Stimulated activated CD4-positive, alpha-beta T cell treated with anti-CD3 and anti-CD28 coated beads, Interleukin-15, amount 100 ng/mL, for 48 hours (primary cell): ENCODE results near the gene NME7.

Source experiments
- DNase-seq, 2 donors: peaks; one replicate each; pipeline ENCODE4 v3.0.0-alpha.2; 2020; ENCODE audit warnings: low read depth in 2 of 2

Gene NME7

DNA sequence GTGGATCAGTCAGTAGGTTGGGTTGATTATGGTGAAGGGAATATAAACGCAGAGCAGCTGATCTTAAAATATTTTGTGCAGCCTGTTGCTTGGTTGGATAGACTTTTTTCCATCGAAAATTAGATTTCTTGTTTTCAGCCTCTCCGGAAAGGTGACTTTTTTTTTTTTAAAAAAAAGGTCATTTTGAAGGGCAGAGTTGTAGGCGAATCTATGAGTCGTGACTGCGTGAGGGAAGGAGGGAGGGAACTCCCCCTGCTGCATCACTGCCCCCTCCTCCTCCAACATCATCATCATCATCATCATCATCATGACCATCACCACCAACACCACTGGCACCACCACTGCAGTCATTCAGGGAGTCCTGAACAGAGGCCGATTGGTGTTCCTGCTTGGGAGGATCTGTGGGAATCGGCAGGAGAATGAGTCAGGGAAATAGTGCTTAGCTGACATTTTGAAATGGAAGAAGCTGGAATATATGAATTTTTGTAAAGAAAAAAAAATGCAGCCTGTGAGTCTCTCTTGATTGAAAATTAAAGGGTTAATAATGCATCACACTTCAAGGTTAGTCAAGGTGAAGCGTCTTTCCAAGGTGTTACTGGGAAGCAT is 259.9 kb downstream of the NME7 start:
- DNase-seq = peak in 1 of 2 donors; percentile 11

DNA sequence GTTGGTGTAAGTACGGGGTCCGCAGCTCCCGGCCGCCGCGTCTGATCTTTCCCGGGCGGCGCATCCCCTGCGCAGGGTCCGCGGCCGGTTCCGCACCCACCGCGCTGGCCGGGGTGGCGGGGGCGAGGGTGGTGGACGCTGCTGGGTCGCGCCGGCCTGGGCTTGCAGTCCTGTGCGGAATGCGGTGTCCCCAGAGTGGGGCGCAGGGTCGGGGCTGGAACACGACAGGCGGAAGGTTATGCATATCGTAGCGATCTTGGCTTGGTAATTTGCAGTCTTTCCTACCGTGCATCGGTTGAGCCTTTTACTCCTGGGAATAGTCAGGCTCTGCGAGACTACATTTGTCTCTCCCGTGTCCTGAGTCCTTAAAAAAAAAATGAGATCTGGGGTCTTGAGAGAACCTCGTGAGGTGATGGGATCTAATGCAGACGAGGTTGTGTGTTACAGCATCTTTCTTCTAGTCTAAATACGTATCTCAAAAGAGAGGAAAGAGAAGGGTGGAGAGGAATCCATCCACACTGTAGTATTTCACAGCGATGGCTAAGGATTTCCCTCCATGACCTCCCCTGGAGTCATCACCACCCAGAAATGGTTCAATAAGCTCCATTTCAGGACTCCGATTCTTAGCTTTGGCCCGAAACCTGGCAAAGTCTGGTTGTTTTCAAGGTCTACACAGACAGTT is 260.5 kb downstream of the NME7 start:
- DNase-seq = peak in 1 of 2 donors; percentile 3

DNA sequence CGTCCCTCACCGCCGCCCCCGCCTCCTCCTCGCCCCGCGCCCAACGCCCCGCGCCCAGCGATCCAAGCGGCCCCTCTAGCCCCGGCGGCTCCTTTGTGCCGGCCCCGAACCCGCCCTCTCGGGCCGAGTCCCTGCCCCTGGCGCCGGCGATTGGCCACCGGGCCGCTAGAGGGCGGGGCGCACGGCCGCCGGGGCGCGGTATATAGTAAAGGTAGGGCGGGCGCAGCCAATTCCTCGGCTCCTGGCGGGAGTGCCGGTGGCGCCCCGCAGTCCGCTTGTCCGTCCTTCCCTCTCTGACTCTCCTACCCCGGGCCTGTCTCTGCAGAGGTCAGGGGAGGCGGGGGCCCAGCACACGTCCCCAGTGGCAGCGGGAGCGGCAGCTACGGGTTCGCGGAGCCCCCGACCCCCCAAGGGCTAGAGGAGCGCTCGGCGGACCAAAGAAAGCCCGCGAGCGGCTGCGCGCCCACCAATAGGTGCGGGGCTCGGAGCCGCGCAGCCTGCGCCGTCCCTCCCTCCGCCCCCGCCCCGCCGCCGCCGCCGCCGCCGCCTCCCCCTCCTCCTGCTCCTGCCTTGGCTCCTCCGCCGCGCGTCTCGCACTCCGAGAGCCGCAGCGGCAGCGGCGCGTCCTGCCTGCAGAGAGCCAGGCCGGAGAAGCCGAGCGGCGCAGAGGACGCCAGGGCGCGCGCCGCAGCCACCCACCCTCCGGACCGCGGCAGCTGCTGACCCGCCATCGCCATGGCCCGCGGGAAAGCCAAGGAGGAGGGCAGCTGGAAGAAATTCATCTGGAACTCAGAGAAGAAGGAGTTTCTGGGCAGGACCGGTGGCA is 261.3 kb downstream of the NME7 start, which contains the start of gene ATP1B1:
Gene ATP1B1, plus strand, starts transcription at position 596 of the 826 bp plus-strand sequence. Its CDS starts 140 bp downstream, at position 736.
- peak; percentile 54 to 75 for DNase-seq

DNA sequence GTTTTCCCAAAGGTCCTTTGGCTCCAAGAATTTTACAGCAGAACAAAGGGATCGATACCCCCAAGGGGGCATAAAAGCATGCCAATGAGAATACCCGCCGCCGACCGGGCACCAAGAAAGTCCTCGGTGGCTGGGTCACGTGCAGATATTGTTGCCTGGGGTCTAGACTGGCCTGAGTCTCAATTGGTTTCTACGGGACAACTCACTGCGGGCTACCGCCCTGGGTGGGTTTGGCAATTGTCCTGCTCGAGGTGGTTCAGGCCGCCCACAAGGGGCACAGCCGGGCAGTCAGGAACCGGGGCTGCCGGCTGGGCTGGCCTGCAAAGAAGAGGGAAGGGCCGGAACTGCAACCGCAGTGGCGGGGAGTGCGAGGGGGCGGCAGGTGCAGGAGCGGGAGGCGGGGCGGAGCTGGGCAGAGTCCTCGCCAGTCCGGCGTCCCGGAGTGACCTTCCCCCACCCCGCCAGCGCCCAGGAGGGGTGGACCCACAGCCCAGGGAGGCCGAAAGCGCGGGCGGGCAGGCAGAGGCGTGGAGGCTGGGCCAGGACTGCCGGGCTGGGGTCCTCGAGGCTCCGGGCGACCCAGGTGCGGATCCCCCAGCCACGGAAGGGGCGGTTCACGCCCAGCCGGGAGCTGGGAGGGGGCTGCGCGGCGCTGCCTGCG is 262.0 kb downstream of the NME7 start:
- DNase-seq = peak in 1 of 2 donors; percentile 17

DNA sequence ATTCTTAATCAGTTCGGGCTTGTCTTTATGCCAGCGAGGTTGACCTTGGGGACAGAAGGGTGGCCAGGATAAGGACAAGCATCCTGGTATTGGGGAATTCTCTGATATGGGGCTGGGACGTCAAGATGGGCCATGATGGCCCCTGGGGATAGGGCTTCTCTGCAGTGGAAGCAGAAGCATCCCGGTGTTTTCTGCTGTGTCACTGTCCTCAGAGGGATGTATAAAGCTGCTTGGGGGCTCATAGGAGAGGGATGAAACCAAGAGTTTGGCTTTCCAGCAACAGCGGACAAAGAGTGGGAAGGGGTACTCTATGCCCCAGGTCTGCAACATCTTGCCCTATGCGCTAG is 262.5 kb downstream of the NME7 start:
- no peak for DNase-seq

DNA sequence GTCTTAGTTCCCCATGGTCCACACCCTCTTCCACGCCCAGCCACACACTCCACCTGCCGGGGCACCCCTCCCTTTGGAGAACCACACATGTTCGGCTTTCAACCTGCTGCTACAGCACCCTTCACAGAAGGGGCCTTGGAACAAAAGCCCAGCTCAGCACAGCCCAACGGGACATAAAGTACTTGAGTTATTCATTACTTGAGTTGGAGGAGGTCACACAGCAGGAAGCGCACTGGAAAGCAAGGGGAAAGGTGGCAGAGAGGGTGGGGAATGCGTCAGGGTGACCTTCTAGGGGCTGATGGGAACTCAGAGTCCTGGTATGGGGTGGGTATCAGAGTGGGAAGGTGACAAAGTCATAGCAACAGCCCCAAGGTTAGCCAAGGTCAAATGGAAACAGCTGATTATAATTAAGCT is 264.1 kb downstream of the NME7 start:
- DNase-seq = no peak

DNA sequence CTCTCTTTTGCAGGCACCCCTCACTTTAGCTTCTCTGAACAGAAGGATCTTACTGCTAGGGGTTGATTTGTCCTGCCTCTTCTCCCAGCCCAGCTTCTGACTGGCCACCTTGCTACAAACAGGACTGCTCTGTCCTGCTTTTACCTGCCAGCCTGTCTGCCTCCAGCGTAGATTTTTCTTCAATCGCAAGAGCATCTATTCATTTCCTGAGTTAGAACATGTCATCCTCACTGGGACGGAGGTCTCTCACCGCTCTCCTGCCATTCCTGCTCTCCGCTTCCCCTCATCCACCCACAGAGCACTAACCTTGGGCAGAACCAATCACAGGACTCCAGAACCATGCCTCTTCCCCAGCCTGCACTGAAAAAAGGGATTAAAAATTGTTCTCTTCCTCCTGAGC is 264.6 kb downstream of the NME7 start:
- DNase-seq = no peak

DNA sequence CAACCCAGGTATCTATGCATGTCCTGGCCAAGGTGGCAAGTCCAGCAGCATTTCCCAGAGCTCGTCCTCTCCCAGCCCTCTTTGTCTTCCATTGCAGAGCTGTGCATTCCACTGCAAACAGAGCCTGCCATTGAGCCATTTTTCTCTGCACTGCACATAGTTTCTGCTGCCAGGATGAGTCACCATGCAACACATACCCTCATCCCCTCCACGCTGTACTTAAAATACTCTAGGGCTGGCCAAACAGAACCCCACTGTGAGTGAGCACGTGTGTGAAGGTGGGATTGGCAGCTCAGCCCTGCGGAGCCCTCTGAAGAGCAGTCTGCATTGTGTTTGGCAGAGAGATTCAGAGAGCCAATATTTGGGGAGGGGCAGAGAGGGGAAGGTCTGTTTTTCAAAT is 265.0 kb downstream of the NME7 start:
- no peak for DNase-seq

DNA sequence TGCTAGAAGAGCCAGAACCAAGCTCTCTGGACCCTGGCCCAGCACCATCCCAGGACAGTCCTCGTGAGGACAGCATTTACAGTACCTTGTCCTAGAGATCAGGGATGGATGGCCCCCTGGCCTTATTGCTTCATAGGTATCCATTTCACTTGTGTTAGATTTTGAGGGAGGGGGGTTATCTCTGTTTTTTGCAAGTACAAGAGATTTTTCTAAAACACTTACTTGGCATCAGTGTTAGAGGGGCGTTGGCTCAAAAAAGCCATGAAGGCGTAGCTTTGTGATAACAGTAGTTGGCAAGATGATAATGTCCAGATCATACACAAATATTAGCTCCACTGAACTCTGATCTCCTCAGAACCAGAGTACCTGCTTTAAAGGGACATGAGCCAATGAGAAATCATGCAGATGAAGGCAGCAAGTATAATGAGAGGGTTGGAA is 266.9 kb downstream of the NME7 start:
- DNase-seq = no peak

DNA sequence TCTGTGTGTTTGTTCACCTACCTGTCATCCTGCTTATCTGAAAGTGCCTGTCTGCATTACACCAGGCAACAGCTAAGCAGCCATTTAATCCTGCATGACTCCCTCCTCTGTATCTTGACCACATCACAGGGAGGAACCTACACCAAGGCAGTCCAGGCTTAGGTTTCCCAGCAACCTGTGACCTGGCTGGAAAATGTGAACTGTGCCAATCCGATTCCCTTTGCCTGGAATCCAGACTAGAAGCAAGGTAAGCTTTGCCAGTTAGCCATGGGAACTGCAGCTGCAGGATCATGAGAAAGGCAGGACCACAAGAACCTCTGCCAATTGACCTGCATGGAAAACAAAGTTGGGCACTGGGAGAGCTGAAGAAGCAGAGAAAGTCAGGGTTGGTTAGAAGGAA is 267.4 kb downstream of the NME7 start:
- DNase-seq = no peak

DNA sequence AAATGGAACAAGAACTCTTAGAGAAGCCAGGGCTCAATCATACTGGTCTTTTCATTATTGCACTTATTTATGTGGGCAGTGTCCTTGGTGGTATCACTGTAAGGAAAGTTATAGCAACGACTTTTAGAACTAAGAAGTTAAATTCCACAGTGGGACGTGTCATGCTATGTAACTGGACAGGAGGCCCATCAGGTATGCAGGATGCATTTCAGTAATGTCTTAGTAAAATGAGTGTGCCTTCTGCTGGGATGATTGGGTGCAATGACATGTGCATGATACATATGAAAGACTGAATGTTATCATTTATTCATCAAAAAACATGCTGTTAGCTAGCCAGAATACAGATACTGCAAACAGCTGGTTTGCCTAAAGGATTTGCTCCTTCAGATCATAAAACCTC is 268.0 kb downstream of the NME7 start:
- no peak for DNase-seq

DNA sequence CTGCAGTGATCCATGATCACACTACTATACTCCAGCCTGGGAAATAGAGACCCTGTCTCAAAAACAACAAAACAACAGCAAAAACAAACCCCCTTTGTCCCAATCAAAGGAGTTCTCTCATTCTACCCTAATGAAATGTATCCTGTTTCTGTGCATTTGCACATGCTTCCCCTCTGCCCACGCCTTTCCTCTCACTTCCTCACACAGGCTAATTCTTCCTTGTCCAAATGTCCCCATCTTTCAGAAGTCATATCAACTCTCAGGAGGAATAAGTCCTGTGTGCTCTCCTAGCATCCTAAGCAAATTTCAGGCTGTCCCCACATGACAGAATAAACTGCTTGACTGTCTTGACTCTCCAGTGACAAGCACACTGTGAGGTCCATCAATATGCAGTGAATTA is 269.2 kb downstream of the NME7 start:
- no peak for DNase-seq

DNA sequence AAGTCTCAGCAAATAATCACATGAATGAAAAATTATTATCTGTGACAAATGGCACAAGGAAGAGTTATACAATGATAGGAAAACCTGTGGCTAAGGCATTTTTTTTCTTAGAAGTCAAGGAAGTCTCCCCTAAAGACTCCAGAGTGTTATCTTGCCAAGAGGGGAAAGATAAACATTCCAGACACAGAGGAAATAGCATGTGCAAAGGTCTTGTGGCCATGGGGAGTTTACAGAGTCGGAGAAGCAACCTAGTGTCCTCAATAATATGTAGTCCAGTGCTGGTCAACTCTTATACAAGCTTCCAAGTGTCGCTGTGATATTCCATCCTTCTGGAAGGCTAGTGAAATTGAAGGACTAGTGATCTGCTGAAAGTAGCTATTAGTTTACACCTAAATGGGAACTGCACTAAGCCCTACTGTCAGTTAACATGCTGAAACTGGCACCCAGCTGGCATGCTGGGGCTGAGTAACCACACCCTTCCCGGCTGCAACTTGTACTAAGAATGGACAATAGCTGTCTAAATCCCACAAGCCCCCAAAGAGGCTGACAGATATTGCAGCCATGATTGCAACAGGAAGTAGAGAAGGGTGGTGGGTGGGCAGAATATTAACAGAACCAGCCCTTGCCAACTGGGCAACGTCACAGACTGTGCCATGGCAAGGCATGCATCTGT is 272.6 kb downstream of the NME7 start:
- no peak for DNase-seq

DNA sequence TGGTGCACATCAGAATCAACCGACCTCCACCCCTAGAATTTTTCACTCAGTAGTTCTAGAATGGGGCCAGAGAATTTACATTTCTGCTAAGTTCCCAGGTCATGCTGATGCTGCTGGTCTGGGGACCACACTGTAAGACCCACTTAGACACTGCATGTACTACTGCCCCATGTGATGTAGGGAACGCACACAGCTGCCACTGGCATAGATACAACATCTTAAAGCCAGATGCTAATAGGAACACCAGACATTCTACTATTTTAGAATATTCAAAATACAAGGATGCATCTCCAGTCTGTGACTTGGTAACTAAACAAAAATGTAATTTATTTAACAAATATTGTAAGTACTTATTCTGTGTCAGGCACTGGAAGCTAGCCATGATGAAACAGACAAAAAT is 275.2 kb downstream of the NME7 start:
- no peak for DNase-seq

DNA sequence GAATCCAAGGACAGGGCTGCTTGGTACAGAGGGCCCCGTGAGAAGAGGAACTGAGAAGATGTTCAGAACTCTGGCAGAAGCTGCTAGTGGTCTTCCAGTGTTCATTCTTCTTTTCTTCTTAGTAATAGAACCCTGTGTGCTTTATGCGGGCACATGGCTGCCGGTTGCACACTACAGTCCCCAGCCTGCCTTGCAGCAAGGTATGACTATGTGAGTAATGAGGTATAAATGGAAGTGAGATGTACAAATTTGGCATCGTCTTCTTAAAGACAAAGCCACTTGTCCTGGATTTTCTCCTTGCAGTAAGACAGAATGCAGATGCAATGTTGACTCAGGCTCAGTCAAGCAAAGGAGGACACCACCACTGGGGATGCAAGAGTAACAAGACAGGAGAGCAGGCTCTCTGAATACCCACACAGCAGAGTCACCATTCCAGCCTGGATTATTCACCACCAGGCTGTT is 276.1 kb downstream of the NME7 start:
- DNase-seq = no peak

DNA sequence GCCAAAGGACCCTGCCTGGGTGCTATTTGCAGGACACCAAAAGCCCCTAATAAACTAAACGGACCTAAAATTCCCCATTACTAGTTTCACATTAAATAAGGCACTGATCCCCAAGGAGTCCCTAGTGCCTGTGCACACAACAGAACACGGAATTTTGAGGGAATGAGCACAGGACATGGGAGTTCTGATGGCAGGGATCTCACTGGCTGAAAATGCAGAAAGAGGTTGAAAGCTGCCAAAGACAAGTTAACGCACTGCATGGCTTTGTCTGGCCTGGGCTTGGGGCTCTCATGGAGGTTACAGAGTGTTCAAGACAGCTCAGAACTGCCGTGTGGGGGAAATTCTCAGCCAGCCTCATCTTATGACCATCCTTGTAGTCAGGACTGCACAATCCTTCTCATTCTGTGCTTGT is 276.7 kb downstream of the NME7 start:
- no peak for DNase-seq

DNA sequence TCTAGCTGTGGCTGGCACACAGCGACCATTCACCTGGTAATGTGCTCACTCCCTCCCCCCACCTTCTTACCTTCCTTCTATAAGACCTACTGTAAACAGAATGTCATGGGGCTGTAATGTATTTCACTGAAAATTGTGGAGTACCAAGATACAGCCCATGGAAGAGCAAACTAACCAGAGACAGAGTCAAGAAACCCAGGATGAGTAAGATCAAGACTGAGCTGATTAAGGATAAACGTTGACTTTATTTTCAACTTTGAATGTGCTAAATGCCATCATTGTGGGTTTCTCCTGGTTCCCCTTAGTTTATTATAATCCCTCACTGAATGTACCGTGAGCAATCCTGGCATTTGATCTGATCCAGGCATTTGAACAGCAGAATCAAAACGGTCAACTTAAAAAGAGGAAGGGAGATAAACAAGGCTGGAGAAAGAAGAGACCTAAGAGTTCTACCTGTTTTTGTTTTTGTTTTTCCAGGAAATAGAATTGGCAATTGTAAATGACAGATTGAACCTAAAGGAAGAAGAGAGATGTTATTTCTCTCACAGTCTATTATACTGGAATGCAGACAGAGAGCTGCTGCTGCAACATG is 277.2 kb downstream of the NME7 start:
- no peak for DNase-seq

DNA sequence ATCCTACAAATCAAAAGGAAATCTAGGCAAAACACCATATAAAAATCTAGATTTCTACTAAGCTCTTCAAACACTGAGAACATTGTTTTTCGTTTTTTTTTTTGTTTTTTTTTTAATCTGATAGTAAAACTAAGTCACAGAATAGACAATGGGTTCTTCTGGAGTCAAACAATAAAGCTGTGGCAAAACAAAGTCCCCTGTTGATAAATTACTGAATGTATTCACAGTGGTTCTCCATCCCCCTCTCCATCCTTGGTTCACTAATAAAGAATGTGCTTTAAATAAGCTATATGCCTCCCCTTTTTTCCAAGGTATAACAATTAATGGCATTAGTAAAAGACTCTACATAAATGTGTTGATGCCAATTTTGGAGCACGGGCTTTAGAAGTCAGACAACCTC is 277.8 kb downstream of the NME7 start:
- no peak for DNase-seq

DNA sequence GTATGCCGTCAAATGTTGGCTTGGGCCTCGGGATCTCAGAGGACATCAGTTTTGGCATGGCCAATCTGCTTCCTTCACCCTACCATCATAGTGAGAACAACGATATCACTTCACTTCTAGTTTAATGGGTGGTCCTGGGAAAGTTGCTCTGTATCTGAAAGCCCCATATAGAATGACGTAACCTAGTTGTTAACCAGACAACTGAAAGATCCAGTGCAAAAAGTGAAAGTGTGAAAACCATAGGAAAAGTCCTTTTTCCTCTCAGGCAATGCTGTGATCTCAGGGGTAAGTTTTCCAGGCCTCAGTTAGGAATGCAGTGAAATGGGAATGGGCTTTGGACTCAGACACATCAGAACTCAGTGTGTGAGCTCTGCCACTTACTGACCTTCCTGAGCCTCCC is 279.7 kb downstream of the NME7 start:
- DNase-seq = no peak

DNA sequence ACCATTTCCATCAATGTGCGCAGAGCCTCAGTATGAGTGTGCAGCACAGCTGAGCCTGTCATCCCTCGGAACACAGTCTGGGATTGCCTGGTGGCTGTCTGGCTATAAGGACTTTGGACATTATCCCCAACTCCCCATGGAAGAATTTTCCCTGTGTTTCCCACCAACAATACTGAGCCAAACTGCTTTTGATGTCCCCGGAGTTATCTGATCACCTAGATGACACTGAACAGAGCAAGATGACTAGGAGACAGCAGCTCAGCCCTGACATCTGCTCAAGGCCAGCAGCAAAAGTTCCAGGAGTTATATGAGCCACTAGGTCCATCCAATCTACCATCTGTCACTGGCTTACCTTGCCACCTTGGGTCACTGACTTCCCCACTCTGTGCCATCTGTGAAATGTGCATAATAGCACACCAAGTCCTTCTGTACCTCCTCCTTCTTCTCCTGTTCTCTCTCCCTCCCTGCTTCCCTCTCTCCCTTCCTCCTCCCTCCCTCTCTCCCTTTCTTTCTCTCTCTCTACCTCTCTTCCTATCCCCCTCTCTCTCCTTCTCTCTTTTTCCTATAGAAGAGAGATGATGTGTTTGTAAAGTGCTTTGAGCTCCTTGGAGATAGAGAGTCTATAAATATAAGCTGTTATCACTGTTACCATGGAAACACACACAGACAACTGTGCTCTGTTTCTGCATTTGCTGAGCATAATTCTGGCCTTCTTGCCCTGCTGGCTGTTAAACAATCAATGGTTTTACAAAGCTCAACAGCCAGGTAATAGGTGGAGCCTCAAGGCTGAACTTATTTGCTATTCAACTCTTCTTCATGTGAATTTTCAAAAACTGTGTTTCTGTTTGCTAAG is 280.8 kb downstream of the NME7 start:
- no peak for DNase-seq
